Kidney (tissue), 14 donors: Measurements from ENCODE around the gene MYO15A. TPM values are rescaled to one million over a fixed set of nuclear protein-coding genes. Genes with fewer than 3 reads are reported as not detected.

Experiments
- DNase-seq, 5 donors: peaks; one replicate each; pipeline ENCODE4 v3.0.0-alpha.2; 2013 to 2020
- FAIRE-seq: peaks from 2 replicates; lab custom pipeline; 2012; peaks lifted over from hg19 to GRCh38; lab: Jason Lieb, UNC
- H3K27ac ChIP-seq, 2 donors: one replicate each; pipeline ENCODE4 v1.7.0; 2013; ENCODE audit warnings: low read depth in 2 of 2, low read length in 2 of 2, inconsistent platforms in 1 of 2
- H3K27me3 ChIP-seq: one replicate; pipeline ENCODE4 v1.7.1; 2013; ENCODE audit warnings: low read length, inconsistent platforms; ENCODE audit not compliant: control insufficient read depth, insufficient read depth
- H3K36me3 ChIP-seq, 3 donors: one replicate each; pipeline versions ENCODE4 v1.7.0 to v1.7.1; 2013; ENCODE audit warnings: low read length in 3 of 3, control low read depth in 1 of 3, inconsistent platforms in 1 of 3; ENCODE audit not compliant: insufficient read depth in 3 of 3, control insufficient read depth in 2 of 3
- H3K4me1 ChIP-seq, 3 donors: one replicate each; pipeline versions ENCODE4 v1.7.0 to v1.7.1; 2013; ENCODE audit warnings: low read length in 3 of 3, inconsistent platforms in 1 of 3, low read depth in 1 of 3; ENCODE audit not compliant: control insufficient read depth in 2 of 3, insufficient read depth in 2 of 3
- H3K4me3 ChIP-seq, 3 donors: one replicate each; pipeline versions ENCODE4 v1.7.0 to v1.8.1; 2013; ENCODE audit warnings: low read length in 3 of 3, control low read depth in 1 of 3, inconsistent platforms in 1 of 3
- H3K9ac ChIP-seq, 3 donors: one replicate each; pipeline versions ENCODE4 v1.7.0 to v1.7.1; 2013; ENCODE audit warnings: low read length in 3 of 3, control low read depth in 1 of 3, inconsistent platforms in 1 of 3
- H3K9me3 ChIP-seq, 3 donors: one replicate each; pipeline versions ENCODE4 v1.7.0 to v1.7.1; 2013; ENCODE audit warnings: low read length in 3 of 3, control low read depth in 1 of 3, inconsistent platforms in 1 of 3; ENCODE audit not compliant: control insufficient read depth in 2 of 3, insufficient read depth in 1 of 3
- CTCF ChIP-seq: IDR thresholded peaks from 3 replicates; pipeline ENCODE4 v1.5.1; 2012; ENCODE audit warnings: mild to moderate bottlenecking, moderate library complexity, borderline replicate concordance; ENCODE audit not compliant: insufficient read depth; ENCODE audit errors: extremely low read depth
- intact Hi-C: fragments of 100-400 bp; cut with DNase I; formaldehyde crosslinking; loops from one replicate; pipeline ENCODE4 v1.11.1; 2022
- polyA plus RNA-seq: library from polyadenylated mRNA; stranded (reverse); fragments of 350-450 nt; fragmentation: Illumina TruSeq; extraction: RNeasy Lipid Tissue Mini Kit (QIAGEN cat#74804); gene quantifications from one replicate; pipeline ENCODE4 v1.2.3, GENCODE V29; 2014; ENCODE audit warnings: low read depth, low replicate concordance; ENCODE audit not compliant: insufficient read depth
- total RNA-seq: library from RNA; stranded (reverse); fragmentation: NEBNext Ultra II Directional; extraction: Animal tissue kit (Norgen Biotek cat#: 25700); gene quantifications from one replicate; pipeline ENCODE4 v1.2.1, GENCODE V29; 2021
- donor health status: control.
- donor health status: control.
- donor health status: control.
- donor health status: control.
- donor health status: control.
- donor health status: DM: yes; HTN: yes; CAD: no.
- donor health status: Normal renal cell carcinoma (clear cell type).

Gene MYO15A
- total and polyA plus RNA-seq, 2 donors from 2014 or later, result 0.80 to 1.3 TPM

- H3K27me3 ChIP-seq, result no peaks in the 10 kb centered on the region
- no peak for DNase-seq
- peak overlapping the region; percentile 30 to 84 (median 75) for H3K4me3 ChIP-seq
- H3K9me3 ChIP-seq, result no peaks in the 10 kb centered on the region
- peak overlapping the region in 1 of 2 donors; percentile 65 for H3K27ac ChIP-seq
- no peak for FAIRE-seq
- peaks cover 3 to 57% (median 46%) of the 10 kb centered on the region in 3 donors for H3K4me1 ChIP-seq
- peaks cover 0 to 3% (median 0%) of the 10 kb centered on the region in 3 donors for H3K36me3 ChIP-seq
- TF ChIP-seq CTCF, result no peak
- intact Hi-C loops, result no loop called here
- H3K9ac ChIP-seq, result peak overlapping the region in 2 of 3 donors; percentile 72
Observed at GRCh38 chr17:18187226-18187625, 78.7 kb downstream of the MYO15A start.

GRCh38 chr17:18187821-18188761 lies 79.5 kb downstream of the MYO15A start:
- H3K36me3 ChIP-seq, result peaks cover 0 to 3% (median 0%) of the 10 kb centered on the region in 3 donors
- TF ChIP-seq CTCF, result no peak
- peak overlapping the region in 2 of 3 donors; percentile 62 to 70 for H3K9ac ChIP-seq
- H3K4me1 ChIP-seq, result peaks cover 3 to 54% (median 47%) of the 10 kb centered on the region in 3 donors
- FAIRE-seq, result no peak
- no peaks in the 10 kb centered on the region for H3K9me3 ChIP-seq
- no peak for DNase-seq
- intact Hi-C loops, result no loop called here
- no peaks in the 10 kb centered on the region for H3K27me3 ChIP-seq
- H3K4me3 ChIP-seq, result peak overlapping the region in 2 of 3 donors; percentile 75 to 84
- H3K27ac ChIP-seq, result peak overlapping the region; percentile 60 to 65

- peaks cover 0 to 13% (median 12%) of the 10 kb centered on the region in 3 donors for H3K36me3 ChIP-seq
- DNase-seq, result peak in 3 of 5 donors; percentile 56 to 84 (median 76)
- peak overlapping the region; percentile 83 to 89 for H3K27ac ChIP-seq
- intact Hi-C loops, result no loop called here
- FAIRE-seq, result no peak
- H3K27me3 ChIP-seq, result no peaks in the 10 kb centered on the region
- H3K9ac ChIP-seq, result peak overlapping the region in 1 of 3 donors; percentile 14
- no peak for TF ChIP-seq CTCF
- peaks cover 3 to 63% (median 59%) of the 10 kb centered on the region in 3 donors for H3K4me1 ChIP-seq
- peak overlapping the region in 1 of 3 donors; percentile 23 for H3K4me3 ChIP-seq
- H3K9me3 ChIP-seq, result no peaks in the 10 kb centered on the region
Observed at GRCh38 chr17:18190628-18191235, 82.2 kb downstream of the MYO15A start.
